Lower leg skin (tissue), 4 donors: ENCODE data around the gene ZRANB1. TPM values are rescaled to one million over a fixed set of nuclear protein-coding genes. Genes with fewer than 3 reads are reported as not detected.

Experiments used
- DNase-seq, 2 donors: peaks; one replicate each; pipeline ENCODE4 v3.0.0-alpha.2; 2019; ENCODE audit warnings: low spot score in 2 of 2
- H3K4me3 ChIP-seq: fragments of 200-600 bp; sonication (generic); 2 replicates; pipeline ENCODE4 v1.5.1; 2017; ENCODE audit warnings: mild to moderate bottlenecking, low read depth; ENCODE audit not compliant: poor library complexity, severe bottlenecking
- POLR2A ChIP-seq, 2 donors: fragments of 450-650 bp; IDR thresholded peaks; one replicate each; pipeline ENCODE4 v1.6.1; 2016 to 2017; ENCODE audit warnings: antibody characterized with exemption in 2 of 2, mild to moderate bottlenecking in 1 of 2, moderate library complexity in 1 of 2
- WGBS, 2 donors: methylation state at CpG; one replicate each; pipeline ENCODE4 v1.1.5; 2018; 5-methylcytosine and 5-hydroxymethylcytosine counted together
- intact Hi-C: fragments of 100-400 bp; cut with DNase I; formaldehyde crosslinking; loops from one replicate; pipeline ENCODE4 v1.15.0; 2023; ENCODE audit warnings: low total_unique reads
- total RNA-seq, 4 donors: library from RNA; depleted of rRNA; stranded (reverse); fragments of >200 nt; gene quantifications; one replicate each; pipeline ENCODE4 v1.1.0, GENCODE V29; 2016
- TF ChIP-seq, protein P1 (sequence below), 3 donors: fragments of 450-650 bp; IDR thresholded peaks; one replicate each; pipeline ENCODE4 v1.5.1; 2016; ENCODE audit warnings: antibody characterized with exemption in 3 of 3, mild to moderate bottlenecking in 3 of 3, moderate library complexity in 2 of 3

ZRANB1 gene
- total RNA-seq, 4 donors from 2014 or later = 26.5 to 40.6 (median 35.0) TPM

GRCh38 chr10:124949543-124949942 is 7.6 kb downstream of the ZRANB1 start:
- no peak overlapping the region for H3K4me3 ChIP-seq
- DNase-seq = no peak
- 96 to 97% methylated on average over 5 of the region's 5 CpGs for WGBS, 2 donors
- TF ChIP-seq, protein P1, sequence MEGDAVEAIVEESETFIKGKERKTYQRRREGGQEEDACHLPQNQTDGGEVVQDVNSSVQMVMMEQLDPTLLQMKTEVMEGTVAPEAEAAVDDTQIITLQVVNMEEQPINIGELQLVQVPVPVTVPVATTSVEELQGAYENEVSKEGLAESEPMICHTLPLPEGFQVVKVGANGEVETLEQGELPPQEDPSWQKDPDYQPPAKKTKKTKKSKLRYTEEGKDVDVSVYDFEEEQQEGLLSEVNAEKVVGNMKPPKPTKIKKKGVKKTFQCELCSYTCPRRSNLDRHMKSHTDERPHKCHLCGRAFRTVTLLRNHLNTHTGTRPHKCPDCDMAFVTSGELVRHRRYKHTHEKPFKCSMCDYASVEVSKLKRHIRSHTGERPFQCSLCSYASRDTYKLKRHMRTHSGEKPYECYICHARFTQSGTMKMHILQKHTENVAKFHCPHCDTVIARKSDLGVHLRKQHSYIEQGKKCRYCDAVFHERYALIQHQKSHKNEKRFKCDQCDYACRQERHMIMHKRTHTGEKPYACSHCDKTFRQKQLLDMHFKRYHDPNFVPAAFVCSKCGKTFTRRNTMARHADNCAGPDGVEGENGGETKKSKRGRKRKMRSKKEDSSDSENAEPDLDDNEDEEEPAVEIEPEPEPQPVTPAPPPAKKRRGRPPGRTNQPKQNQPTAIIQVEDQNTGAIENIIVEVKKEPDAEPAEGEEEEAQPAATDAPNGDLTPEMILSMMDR (IDR thresholded peaks at IDR 0.05) = no peak
- no peak for TF ChIP-seq POLR2A (IDR thresholded peaks at IDR 0.05)
- intact Hi-C loops = no loop called here

GRCh38 chr10:124952123-124952522 is 10.2 kb downstream of the ZRANB1 start:
- H3K4me3 ChIP-seq = no peak overlapping the region
- DNase-seq = no peak
- WGBS, 2 donors = 95 to 96% methylated on average over 6 of the region's 6 CpGs
- intact Hi-C loops = no loop called here
- no peak for TF ChIP-seq POLR2A (IDR thresholded peaks at IDR 0.05)
- TF ChIP-seq, protein P1 (IDR thresholded peaks at IDR 0.05) = no peak

- DNase-seq = no peak
- intact Hi-C loops = no loop called here
- TF ChIP-seq, protein P1 (IDR thresholded peaks at IDR 0.05) = no peak
- TF ChIP-seq POLR2A (IDR thresholded peaks at IDR 0.05) = no peak
- H3K4me3 ChIP-seq = no peak overlapping the region
- WGBS, 2 donors = 81 to 92% methylated on average over 3 of the region's 3 CpGs
Observed at GRCh38 chr10:124953421-124953820, 11.5 kb downstream of the ZRANB1 start.

DNA sequence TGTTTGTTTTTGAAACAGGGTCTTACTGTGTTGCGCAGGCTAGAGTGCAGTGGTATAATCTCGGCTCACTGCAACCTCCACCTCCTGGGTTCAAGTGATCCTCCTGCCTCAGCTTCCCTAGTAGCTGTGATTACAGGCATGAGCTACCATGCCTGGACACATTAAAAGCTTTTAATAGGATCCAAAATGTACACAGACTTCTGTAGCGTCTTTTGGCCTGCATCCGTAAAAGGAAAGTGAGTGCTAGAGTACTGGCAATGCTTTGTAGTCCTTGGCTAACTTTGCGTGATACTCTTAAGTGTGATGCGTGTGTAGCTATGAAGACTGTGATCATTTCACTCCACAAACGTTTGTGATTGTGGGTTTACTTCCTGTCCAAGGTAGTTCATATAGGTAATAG is 13.3 kb downstream of the ZRANB1 start:
- intact Hi-C loops = no loop called here
- no peak overlapping the region for H3K4me3 ChIP-seq
- DNase-seq = no peak
- WGBS, 2 donors = 55 to 69% methylated on average over 7 of the region's 7 CpGs
- no peak for TF ChIP-seq POLR2A (IDR thresholded peaks at IDR 0.05)
- TF ChIP-seq, protein P1 (IDR thresholded peaks at IDR 0.05) = no peak

- TF ChIP-seq, protein P1 (IDR thresholded peaks at IDR 0.05) = no peak
- no peak for TF ChIP-seq POLR2A (IDR thresholded peaks at IDR 0.05)
- WGBS, 2 donors = 47 to 51% methylated on average over 10 of the region's 10 CpGs
- intact Hi-C loops = no loop called here
- no peak for DNase-seq
- H3K4me3 ChIP-seq = no peak overlapping the region
Observed at GRCh38 chr10:124955868-124956267, 13.9 kb downstream of the ZRANB1 start.

DNA sequence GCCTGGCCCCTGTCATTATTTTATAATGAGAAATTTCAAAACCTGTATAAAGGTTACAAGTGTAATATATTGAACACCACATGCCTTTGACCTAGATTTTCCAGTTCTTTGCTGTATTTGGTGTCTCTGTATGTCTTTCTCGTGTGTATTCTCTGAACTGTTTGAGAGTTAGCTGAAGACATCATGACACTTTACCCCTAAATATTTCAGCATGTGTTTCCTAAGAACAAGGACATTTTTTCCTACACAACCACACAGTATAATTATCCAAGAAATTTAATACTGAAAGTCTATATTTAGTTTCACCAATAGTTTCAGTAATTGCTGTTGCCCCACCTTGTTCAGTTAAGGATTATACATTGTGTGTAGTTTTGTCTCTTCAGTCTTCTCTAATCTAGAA is 14.8 kb downstream of the ZRANB1 start:
- TF ChIP-seq, protein P1 (IDR thresholded peaks at IDR 0.05) = no peak
- TF ChIP-seq POLR2A (IDR thresholded peaks at IDR 0.05) = no peak
- H3K4me3 ChIP-seq = no peak overlapping the region
- no peak for DNase-seq
- WGBS, 2 donors = 65% methylated on average over 1 of the region's 1 CpG
- intact Hi-C loops = no loop called here
